SU-DHL-6 (cell line): ENCODE results near the gene IQCF6.
"Not testable (repeated sequence)": the region's sequence is repeated elsewhere in the genome, so short reads cannot be mapped to it uniquely, and the experiment has no call there.

Experiments used
- H2AFZ ChIP-seq: fragments of 200-600 bp; sonication (generic); 2 replicates; pipeline ENCODE4 v1.6.1; 2014; ENCODE audit warnings: low read depth, mild to moderate bottlenecking, moderate library complexity, mixed read lengths, antibody characterized with exemption, low read length; ENCODE audit not compliant: severe bottlenecking
- H3F3A ChIP-seq: fragments of 200-600 bp; shearing (Covaris generic); 2 replicates; pipeline ENCODE4 v1.6.0; 2016; ENCODE audit warnings: antibody characterized with exemption, mild to moderate bottlenecking; ENCODE audit not compliant: insufficient read depth
- H3K27ac ChIP-seq: fragments of 200-600 bp; sonication (generic); 2 replicates; pipeline ENCODE4 v1.5.1; 2016; ENCODE audit warnings: low read depth, mild to moderate bottlenecking, low read length, moderate library complexity, mixed read lengths
- H3K27me3 ChIP-seq: fragments of 200-600 bp; sonication (generic), shearing (Covaris generic); 2 replicates; pipeline ENCODE4 v1.6.0; 2014; ENCODE audit warnings: mild to moderate bottlenecking, low read length
- H3K36me3 ChIP-seq: fragments of 200-600 bp; sonication (generic); 2 replicates; pipeline ENCODE4 v1.6.1; 2014; ENCODE audit warnings: mild to moderate bottlenecking, low read length, mixed read lengths
- H3K4me2 ChIP-seq: fragments of 300-600, 200-600 bp; shearing (Covaris generic), sonication (generic); 2 replicates; pipeline ENCODE4 v1.6.0; 2014; ENCODE audit warnings: low read length, low read depth, mild to moderate bottlenecking; ENCODE audit not compliant: poor library complexity, severe bottlenecking
- H3K4me3 ChIP-seq: fragments of 200-600 bp; sonication (generic); 2 replicates; pipeline ENCODE4 v1.5.1; 2014; ENCODE audit warnings: antibody characterized with exemption, low read length, mild to moderate bottlenecking, mixed read lengths; ENCODE audit not compliant: insufficient read depth, poor library complexity, severe bottlenecking
- H3K79me2 ChIP-seq: fragments of 200-600 bp; sonication (generic); 2 replicates; pipeline ENCODE4 v1.6.1; 2014; ENCODE audit warnings: mild to moderate bottlenecking, low read length, moderate library complexity; ENCODE audit not compliant: insufficient read depth
- H3K9ac ChIP-seq: fragments of 200-600 bp; sonication (generic); 2 replicates; pipeline ENCODE4 v1.7.0; 2014; ENCODE audit warnings: mild to moderate bottlenecking, low read length
- H3K9me2 ChIP-seq: fragments of 200-600 bp; sonication (generic); replicated peaks from 2 replicates; pipeline ENCODE4 v1.6.1; 2014; ENCODE audit warnings: low read length; ENCODE audit not compliant: insufficient read depth
- H3K9me3 ChIP-seq: fragments of 200-600 bp; sonication (generic); 2 replicates; pipeline ENCODE4 v1.6.1; 2014; ENCODE audit warnings: low read length, mixed read lengths; ENCODE audit not compliant: insufficient read depth
- H4K20me1 ChIP-seq: fragments of 200-600 bp; sonication (generic); 2 replicates; pipeline ENCODE4 v1.6.1; 2014; ENCODE audit warnings: low read depth, mild to moderate bottlenecking, antibody characterized with exemption, low read length, moderate library complexity, mixed read lengths
- EZH2phosphoT487 ChIP-seq: fragments of 200-600 bp; sonication (generic), shearing (Covaris generic); conservative IDR thresholded peaks from 2 replicates; pipeline ENCODE4 v1.6.1; 2018; ENCODE audit warnings: mild to moderate bottlenecking, antibody characterized with exemption, low read length, moderate library complexity, mixed read lengths
- TF ChIP-seq, protein P1 (sequence below): fragments of 200-600 bp; sonication (generic); IDR thresholded peaks from one replicate; pipeline ENCODE4 v1.5.1; 2017; ENCODE audit warnings: antibody characterized with exemption, mild to moderate bottlenecking, low read length, moderate library complexity; ENCODE audit not compliant: insufficient read depth, poor library complexity, severe bottlenecking

The IQCF6 gene

DNA sequence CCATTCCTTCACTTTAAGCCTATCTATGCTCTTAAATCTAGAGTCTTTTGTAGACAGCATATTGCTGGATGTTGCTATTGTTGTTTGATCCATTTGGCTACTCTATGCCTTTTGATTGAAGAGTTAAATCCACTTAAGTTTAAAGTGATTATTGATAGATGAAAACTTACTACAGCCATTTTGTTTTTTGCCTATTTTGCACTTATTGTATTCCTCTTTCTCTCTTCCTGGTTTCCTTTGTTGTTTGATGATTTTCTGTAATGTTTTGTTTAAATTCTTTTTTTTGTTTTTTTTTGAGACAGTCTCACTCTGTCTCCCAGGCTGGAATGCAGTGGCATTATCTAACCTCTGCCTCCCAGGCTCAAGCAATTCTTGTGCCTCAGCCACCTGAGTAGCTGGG lies 19.8 kb downstream of the IQCF6 start:
- TF ChIP-seq, protein P1, sequence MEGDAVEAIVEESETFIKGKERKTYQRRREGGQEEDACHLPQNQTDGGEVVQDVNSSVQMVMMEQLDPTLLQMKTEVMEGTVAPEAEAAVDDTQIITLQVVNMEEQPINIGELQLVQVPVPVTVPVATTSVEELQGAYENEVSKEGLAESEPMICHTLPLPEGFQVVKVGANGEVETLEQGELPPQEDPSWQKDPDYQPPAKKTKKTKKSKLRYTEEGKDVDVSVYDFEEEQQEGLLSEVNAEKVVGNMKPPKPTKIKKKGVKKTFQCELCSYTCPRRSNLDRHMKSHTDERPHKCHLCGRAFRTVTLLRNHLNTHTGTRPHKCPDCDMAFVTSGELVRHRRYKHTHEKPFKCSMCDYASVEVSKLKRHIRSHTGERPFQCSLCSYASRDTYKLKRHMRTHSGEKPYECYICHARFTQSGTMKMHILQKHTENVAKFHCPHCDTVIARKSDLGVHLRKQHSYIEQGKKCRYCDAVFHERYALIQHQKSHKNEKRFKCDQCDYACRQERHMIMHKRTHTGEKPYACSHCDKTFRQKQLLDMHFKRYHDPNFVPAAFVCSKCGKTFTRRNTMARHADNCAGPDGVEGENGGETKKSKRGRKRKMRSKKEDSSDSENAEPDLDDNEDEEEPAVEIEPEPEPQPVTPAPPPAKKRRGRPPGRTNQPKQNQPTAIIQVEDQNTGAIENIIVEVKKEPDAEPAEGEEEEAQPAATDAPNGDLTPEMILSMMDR = no peak
- no peak for TF ChIP-seq EZH2phosphoT487
- H3K4me3 ChIP-seq = no peak overlapping the region
- no peak overlapping the region for H3K9ac ChIP-seq
- no peak overlapping the region for H3K4me2 ChIP-seq
- H3K27ac ChIP-seq = no peak overlapping the region
- no peaks in the 10 kb centered on the region for H3K9me2 ChIP-seq
- no peaks in the 10 kb centered on the region for H3F3A ChIP-seq
- H3K36me3 ChIP-seq = no peaks in the 10 kb centered on the region
- no peaks in the 10 kb centered on the region for H4K20me1 ChIP-seq
- no peak overlapping the region for H2AFZ ChIP-seq
- H3K27me3 ChIP-seq = no peaks in the 10 kb centered on the region
- H3K79me2 ChIP-seq = no peaks in the 10 kb centered on the region
- H3K9me3 ChIP-seq = no peaks in the 10 kb centered on the region

DNA sequence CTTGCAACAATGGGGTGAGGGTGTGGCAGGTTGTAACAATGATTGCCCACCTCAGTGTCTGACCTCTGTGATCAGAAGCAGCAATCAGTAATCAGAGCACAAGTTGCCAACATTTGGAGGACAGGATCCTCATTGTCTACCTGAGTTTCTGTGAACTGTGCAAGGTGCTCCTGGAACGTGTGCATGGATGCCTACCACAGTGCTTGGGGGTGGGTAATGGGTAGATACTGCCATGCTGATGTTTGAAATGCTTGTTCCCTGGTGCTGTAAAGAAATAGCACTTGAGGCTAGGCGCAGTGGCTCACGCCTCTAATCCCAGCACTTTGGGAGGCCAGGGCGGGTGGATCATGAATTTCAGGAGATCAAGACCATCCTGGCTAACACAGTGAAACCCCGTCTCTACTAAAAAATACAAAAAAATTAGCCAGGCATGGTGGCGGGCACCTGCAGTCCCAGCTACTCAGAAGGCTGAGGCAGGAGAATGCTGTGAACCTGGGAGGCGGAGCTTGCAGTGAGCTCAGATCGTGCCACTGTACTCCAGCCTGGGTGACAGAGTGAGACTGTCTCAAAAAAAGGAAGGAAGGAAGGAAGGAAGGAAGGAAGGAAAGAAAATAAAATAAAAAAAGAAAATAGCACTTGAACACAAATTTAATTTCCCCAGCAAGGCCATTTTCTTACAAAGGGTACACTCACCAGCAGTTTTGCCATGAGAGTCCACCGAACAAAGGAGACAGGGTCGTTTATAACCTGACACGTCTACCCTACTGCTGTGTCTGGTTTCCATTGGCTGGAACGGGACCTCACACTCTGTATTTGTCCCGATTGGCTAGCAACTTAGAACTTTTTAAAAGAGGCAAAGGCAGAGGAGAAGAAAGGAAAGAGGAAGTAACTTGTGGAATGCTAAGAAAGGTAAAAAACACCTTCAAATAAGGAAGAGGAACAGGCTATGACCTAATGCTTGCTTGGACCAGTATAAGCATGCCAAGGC lies 25.0 kb downstream of the IQCF6 start:
- not testable (repeated sequence) for H3K27me3 ChIP-seq, H3K9me2 ChIP-seq, H3K79me2 ChIP-seq, H3K4me3 ChIP-seq, H3F3A ChIP-seq, H3K4me2 ChIP-seq, H3K36me3 ChIP-seq, H4K20me1 ChIP-seq, H3K27ac ChIP-seq, H2AFZ ChIP-seq, H3K9me3 ChIP-seq, H3K9ac ChIP-seq

DNA sequence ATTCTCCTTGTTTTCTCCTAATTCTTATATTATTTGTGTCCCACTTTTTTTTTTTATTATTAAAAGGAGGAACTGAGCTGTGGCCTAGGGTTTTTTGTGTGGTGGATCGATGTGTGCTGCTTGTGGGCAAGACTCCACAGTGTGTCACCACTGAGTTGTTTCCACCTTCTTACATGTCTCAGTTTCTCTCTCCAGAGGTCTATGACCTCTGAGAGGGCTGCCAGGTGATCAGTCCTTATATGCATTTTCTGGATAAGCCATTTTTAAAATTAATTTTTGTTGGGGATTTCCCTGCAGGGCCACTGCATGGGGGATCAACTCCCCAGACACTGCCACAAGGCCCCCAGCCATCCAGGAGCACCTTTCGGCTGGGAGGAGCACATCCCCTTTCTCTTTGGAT lies 27.8 kb downstream of the IQCF6 start:
- no peak overlapping the region for H3K27ac ChIP-seq
- no peak overlapping the region for H3K9ac ChIP-seq
- H3K9me3 ChIP-seq = peaks cover 3% of the 10 kb centered on the region; the same call in 1 of the 2 replicates

More for the DNA sequence above, 27.8 kb downstream of the IQCF6 start:
- TF ChIP-seq, protein P1 = no peak
- TF ChIP-seq EZH2phosphoT487 = no peak
- H3K4me3 ChIP-seq = no peak overlapping the region
- no peak overlapping the region for H3K4me2 ChIP-seq
- H3K36me3 ChIP-seq = no peaks in the 10 kb centered on the region
- no peaks in the 10 kb centered on the region for H3K79me2 ChIP-seq
- no peak overlapping the region for H2AFZ ChIP-seq
- H4K20me1 ChIP-seq = no peaks in the 10 kb centered on the region
- no peaks in the 10 kb centered on the region for H3K9me2 ChIP-seq
- H3K27me3 ChIP-seq = no peaks in the 10 kb centered on the region
- no peaks in the 10 kb centered on the region for H3F3A ChIP-seq
